KOPT-K1 (cell line): Measurements from ENCODE around the gene NACC1.

ENCODE experiments used
- H3K27ac ChIP-seq: fragments of 200-600 bp; sonication (generic); 2 replicates; pipeline ENCODE4 v1.5.1; 2016; ENCODE audit warnings: antibody characterized with exemption, mild to moderate bottlenecking, low read depth, low read length; ENCODE audit not compliant: poor library complexity, severe bottlenecking
- H3K36me3 ChIP-seq: fragments of 200-600 bp; sonication (generic); 2 replicates; pipeline ENCODE4 v1.5.1; 2017; ENCODE audit warnings: antibody characterized with exemption, mild to moderate bottlenecking, low read length, moderate library complexity; ENCODE audit not compliant: insufficient read depth
- H3K9me3 ChIP-seq: fragments of 200-600 bp; sonication (generic); 2 replicates; pipeline ENCODE4 v1.5.1; 2017; ENCODE audit warnings: antibody characterized with exemption, low read length, mild to moderate bottlenecking; ENCODE audit not compliant: insufficient read depth, poor library complexity, severe bottlenecking

The NACC1 gene

DNA sequence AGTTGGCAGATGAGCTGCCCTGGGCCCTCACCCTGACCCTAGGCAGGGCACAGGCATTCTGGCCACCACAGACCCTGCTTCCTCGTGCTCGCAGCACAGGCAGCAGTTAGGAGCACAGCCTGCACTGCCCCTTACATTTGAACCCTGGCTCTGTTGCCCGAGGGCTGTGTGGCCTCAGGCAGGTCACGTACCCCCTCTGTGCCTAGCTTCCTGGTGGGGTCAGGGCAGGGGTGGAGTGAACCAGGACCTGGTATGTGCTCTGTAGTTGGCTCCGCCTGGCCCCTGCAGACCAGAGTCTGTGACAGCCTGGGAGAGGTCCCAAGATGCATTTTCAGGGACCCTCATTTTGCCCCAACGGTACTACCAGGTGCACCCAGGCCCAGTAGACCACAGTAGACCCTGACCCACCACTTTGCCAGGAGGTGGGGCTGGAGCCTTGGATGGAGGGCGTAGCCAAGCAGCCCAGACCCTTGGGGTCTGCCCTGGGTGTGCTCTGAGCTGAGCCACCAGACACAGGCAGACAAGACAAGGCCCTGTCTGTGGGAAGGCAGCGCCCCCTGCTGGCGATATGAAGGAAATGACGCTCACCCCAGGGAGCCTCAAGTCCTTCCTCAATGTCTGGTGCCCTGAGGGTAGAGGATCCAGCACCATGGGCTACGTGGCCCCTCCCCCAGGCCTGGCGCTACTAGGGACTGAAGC is 24.5 kb upstream of the NACC1 start:
- Histone ChIP-seq H3K9me3 (no peaks in the 10 kb centered on the region), H3K36me3 (no peaks in the 10 kb centered on the region), H3K27ac (no peak overlapping the region)

DNA sequence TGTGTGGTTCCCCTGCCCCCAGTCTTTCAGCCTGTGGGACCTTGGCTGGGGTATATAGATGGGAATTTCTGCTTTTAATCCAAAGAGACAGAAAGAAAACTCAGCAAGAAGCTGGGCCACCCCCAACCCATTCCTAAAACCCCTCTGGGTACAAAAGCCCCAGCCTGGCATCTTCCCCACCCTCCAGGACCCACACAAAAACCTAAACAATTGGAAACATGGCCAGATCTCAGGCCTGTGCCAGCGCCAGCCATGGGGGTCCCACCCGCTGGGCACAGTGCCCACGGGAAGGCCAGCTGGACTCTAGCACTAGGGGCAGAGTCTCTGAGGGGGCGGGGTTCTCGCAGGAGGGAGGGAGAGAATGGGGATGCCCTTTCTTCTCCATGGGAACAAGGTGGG is 24.0 kb upstream of the NACC1 start:
- no peak overlapping the region for H3K27ac ChIP-seq
- no peaks in the 10 kb centered on the region for H3K36me3 ChIP-seq
- no peaks in the 10 kb centered on the region for H3K9me3 ChIP-seq

DNA sequence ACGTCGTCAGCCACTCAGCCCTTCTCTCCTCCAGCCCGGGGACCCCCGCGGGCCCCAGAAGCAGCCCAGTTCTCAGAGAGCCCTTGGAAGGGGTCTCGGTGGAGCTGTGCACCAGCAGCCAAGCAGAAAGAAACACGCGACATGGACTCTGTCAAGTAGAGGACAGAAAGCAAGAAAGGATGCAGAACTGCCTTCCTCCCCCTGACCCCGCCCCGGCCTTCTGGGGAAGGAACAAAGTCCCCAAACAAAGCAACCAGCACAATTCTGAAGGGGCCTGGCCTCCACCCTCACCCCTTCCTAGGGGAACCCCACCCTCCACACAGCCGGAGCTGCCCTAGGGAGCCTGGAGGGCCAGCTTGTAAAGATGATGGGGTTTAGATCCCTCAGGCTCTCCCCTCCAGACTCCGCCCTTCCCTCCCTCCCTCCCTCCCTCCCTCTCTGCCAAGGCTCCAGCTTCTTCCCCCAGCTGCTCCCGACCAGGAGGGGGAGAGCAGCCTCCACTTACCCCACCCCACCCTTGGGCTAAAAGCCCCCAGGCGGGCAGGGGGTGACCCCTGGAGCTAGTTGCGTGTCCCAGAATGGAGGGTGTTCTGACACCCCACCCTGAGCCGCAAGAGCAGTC is 23.2 kb upstream of the NACC1 start:
- no peak overlapping the region for H3K27ac ChIP-seq
- no peaks in the 10 kb centered on the region for H3K36me3 ChIP-seq
- no peaks in the 10 kb centered on the region for H3K9me3 ChIP-seq

DNA sequence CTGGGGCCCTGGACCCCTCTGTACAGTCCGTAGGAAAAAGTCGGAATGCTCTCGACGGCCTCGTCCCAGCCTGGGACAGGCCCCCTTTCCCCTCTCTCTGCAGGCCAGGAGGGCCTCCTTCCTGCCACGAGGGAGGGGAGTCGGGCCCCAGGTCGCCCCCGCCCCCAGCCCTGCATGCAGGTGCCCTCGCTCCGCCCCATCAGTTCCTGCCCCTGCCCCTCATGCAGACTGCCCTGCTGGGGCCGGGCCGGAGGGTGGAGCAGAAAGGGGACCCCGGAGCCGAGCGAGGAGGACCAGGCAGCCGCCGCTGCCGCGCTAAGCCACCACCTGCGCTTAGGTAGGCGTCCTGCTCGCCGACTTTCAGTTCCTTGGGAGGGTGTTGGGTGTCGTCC is 22.7 kb upstream of the NACC1 start:
- Histone ChIP-seq H3K36me3 (no peaks in the 10 kb centered on the region), H3K9me3 (no peaks in the 10 kb centered on the region), H3K27ac (no peak overlapping the region)

DNA sequence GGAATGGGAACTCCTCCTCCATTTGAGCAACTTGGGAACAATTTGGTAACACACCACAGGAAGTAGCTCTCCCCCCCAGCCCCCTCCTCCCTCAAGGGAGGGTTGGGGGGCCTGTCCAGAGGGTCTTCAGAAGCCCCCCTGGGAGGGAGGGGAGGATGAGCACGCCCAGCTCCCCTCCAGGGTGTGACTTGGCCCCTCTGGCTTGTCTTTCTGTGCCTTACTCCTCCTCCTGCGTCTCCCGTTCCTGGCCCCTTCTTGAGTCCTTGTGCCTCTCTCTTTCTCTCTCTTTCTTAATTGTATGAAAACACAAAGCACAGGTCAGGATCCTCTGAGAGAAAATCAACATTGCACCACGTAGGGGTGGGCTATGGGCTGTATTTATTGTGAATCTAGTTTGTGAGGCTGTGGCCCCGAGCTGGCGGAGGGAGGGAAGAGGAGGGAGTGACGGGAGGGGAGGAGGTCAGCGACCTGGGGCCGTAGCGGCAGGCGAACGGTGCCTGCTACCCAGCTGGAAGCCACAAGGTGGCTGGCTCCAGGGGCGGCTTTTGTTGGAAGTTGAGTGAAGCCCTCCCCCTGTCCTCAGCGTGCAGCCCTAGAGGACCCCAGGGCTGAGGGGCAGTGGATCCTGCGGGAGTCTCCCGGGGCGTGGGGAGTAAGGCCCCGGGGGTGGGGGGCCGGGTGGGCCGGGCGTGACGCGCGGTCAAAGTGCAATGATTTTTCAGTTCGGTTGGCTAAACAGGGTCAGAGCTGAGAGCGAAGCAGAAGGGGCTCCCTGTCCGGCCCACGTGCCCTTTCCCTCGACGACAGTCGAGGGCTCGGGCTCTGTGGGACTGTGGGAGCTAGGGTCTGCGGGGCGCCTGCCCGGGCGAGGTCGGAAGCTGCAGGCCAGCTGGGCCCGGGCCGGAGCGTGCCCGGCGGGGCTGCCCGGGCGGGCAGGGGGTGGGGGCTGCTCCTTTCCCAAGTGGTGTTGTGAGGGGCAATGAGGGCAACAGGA is 21.8 kb upstream of the NACC1 start:
- H3K36me3 ChIP-seq = no peaks in the 10 kb centered on the region
- no peaks in the 10 kb centered on the region for H3K9me3 ChIP-seq
- H3K27ac ChIP-seq = no peak overlapping the region

DNA sequence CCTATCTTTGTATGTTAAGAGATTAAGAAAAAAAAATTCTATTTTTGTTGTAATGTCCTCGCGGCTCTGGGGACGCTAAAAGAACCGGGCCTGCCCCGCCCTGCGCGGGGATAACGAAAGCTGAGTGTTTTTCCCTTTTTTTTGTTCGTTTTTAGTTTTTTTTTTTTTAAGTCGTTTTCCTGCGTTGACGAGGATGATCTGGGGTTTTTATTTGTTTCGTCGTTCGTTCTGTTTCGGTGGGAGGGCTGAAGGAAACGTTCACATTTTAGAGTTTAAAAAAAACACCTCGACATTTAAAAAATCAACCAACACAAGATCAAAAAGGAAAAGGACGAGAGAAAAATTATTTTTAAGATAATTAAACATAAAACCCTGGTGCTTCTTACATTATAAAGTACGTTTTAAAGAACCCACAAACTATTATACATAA is 21.0 kb upstream of the NACC1 start:
- Histone ChIP-seq H3K36me3 (no peaks in the 10 kb centered on the region), H3K27ac (no peak overlapping the region), H3K9me3 (no peaks in the 10 kb centered on the region)

DNA sequence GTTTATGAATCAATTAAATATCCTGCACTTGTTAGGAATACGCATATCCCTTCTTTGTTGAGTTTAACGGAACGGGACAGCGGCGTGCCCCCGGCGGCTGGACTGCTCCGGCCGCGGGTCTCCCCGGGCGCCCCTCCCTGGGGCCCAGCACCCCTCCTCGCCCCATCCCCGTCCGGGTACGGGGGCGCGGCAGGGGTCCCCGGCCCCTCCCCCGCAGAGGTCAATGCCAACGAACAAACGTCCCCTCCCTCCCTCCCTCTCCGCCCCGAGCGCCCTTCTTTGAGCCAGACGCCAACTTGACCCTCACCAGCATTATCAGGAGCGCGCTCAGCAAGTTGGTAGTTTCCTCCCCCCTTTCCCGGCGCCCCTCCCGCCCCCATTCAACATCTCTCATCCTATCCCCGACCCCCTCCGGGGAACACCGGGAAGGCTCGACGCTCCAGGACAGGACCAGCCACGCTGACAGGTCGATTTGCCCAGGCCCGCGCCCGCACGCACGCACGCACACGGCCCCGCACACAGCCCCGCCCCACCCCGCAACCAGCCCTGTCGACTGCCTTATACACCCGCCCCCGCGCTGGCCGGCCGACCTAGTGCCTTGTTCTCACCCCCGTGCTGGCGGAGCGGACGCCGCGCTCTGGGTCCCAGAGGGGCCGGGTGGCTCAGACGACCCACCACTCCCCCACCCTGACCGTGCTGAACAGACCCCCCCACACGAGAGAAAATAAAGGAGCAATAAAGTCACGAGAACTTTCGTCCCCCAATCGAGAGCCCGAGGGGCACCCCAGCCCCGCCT is 20.4 kb upstream of the NACC1 start:
- Histone ChIP-seq H3K36me3 (no peaks in the 10 kb centered on the region), H3K9me3 (no peaks in the 10 kb centered on the region), H3K27ac (no peak overlapping the region)

DNA sequence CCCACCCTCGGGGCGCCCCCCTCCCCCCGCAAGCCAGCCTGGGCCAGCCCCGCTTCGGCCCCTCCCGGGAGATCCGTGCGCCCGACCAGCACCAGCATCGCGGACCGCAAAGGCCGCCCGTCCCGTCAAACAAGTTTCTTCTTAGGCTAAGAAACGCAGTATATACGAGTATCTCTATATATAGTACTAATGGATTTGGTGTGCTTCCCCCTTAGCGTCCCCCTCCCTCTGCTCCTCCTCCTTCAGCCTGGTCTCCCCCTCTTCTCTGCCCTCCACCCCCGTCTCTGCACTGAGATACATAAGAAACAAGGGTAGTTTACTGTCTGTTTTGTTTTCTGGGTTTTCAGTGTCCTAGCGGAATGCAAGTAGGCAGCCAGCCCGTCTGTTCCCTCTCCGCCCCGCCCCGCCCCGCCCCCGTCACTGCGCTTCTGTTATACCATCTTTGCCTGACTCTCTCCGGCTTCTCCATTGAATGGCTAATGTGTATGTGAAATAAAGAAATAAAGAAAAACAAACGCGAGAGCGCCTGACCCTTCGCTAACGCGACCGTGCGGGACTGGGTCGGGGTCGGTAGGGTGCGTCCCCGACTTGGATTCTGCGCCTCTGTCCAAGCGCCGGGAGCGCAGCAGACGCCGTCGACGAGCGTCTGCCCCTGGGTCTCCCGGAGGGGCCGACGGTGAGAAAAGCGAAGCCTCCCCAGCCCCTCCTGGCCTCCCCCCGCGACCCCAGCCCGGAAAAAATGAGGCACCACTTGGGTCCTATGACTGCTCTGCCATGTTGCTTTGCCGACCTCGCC is 19.6 kb upstream of the NACC1 start:
- no peaks in the 10 kb centered on the region for H3K9me3 ChIP-seq
- peak overlapping the region; percentile 83 for H3K27ac ChIP-seq
- no peaks in the 10 kb centered on the region; the same call in 1 of the 2 replicates for H3K36me3 ChIP-seq

DNA sequence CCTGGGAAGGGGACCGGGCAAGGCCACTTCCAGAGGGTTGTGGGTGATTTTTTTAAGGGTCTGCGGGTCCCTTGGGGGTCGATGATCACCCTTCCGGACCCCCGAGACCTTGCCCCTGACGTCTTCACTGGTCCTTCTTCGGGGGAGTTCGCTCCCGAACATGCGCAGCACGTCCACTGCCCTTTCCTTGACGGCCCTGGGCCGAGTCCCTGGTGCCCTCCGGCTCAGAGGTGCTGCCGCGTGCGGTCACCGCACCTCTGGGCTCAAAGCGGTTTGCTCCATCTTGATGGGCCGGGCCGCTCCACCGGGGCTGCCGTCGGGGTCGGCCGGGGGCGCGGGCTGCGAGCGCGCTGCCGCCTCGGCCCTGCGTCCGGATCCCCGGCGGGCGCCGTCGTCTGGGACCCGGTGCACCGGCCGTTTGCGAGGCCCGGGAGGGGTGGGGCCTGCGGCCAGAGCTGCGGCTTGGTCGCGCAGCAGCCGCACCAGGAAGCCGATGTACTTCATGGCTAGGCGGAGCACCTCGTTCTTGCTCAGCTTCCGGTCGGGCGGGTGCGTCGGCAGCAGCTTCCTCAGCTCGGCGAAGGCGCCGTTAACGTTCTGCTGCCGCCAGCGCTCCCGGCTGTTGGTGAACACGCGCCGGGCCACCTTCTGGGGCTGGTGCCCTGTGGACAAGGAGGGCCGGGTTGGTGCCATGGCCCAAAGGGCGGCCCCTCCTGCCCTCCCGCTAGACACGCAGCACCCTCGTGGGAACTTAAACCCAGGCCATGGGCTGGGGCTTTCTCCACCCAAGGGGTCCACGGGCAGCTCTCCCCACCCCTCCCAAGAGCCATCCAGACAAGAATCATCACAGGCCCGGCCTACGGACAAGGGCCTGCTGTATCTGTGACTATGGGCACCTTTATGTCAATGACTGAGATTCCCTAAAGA is 18.7 kb upstream of the NACC1 start:
- Histone ChIP-seq H3K27ac (peak overlapping the region; percentile 83), H3K36me3 (peaks cover 6% of the 10 kb centered on the region; the same call in 1 of the 2 replicates), H3K9me3 (no peaks in the 10 kb centered on the region)

DNA sequence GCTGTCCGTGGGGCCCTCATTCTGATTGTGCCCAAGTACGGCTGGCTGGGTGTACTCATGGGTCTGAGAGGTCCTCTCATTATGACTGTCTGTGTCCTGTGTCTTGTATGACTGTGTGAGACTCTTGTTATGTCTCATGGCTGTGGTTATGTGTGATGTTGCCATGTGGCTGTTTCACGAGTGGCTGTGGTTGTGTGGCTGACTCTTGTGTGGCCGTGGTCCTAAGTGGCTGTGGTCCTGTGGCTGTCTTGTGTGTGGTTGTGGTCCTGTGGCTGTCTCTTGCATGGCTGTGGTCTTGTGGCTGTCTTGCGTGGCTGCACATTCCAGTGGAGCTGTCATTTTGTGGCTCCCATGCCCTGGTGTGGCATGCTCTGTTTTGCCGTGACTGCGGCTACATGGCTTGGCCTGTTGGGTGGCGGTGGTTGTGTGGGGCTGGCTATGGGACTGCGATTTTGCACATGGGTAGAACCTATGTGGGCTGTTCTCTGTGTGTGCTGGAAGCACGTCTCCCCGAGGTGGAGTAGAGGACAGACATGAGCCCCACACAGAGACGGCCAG is 18.0 kb upstream of the NACC1 start:
- H3K9me3 ChIP-seq = no peaks in the 10 kb centered on the region
- peak overlapping the region; percentile 83 for H3K27ac ChIP-seq
- H3K36me3 ChIP-seq = peaks cover 13% of the 10 kb centered on the region; the same call in 1 of the 2 replicates

DNA sequence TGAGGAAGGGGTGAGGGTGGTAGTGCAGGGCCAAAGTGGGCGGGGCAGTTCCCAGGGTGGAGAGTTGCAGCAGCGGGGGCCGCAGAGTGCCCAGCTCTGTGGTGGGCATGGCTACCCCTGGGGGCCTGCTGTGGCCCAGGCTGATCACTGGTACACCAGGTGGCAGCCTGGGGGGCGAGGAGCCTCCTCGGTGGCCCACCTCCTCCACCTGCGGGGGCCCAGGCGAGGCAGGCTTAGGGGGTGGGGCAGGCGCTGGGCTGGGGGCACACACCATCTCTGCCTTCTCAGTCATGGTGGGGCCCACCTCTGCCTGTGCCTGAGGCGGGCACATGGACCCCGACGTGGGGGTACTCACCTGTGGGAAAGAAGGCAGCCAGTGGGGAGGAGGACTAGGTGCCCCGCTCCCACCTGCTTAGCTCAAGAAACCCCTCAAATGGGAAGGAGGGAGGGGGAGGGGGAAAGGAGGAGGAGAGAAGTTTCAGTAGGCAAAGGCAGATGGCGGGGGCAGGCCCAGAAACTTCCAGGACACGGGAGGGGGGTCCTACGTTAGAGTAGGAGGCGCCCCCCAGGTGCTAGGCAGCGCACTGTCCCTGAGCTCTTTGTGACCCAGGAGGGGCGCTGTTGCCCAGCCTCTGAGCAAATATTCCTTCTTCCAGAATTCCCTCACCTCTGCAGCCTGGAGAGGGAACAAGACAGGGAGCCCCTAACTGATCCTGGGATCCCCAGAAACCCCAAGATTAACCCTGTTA is 17.0 kb upstream of the NACC1 start:
- Histone ChIP-seq H3K9me3 (no peaks in the 10 kb centered on the region), H3K36me3 (peaks cover 13% of the 10 kb centered on the region; the same call in 1 of the 2 replicates), H3K27ac (no peak overlapping the region)

DNA sequence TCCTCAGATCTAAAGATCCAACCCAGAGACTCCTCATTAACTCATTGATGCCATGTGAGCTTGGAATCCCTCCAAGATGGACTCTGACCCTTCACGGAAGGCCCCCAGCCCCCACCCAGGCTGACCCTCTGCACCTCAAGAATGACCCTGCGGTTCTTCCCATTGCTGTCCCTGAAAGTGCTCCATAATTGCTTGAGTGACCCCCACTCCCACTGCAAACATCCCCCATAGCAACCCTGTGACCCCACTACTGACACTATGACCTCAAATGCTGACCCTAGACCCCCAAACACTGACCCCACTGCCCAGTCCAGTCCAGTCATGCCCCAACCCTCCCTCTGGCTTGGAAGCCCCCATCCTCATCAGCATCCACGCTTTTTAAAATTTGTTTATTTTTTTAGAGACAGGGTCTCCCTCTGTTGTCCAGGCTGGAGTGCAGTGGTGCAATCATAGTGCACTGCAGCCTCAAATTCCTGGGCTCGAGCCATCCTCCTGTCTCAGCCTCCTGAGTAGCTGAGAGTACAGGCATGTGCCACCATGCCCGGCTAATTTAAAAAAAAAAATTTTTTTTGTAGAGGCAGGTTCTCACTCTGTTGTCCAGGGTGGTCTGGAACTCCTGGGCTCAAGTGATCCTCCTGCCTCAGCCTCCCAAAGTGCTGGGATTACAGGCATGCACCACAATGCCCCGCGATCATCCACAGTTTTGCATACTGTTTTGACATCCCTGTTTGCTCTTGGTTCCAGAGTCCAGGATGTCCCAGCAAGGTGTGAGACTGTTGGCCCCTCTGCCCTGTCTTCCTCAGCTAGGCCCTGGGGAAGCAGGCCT is 16.3 kb upstream of the NACC1 start:
- peaks cover 13% of the 10 kb centered on the region; the same call in 1 of the 2 replicates for H3K36me3 ChIP-seq
- no peaks in the 10 kb centered on the region for H3K9me3 ChIP-seq
- H3K27ac ChIP-seq = no peak overlapping the region
